RCC 7860 (cell line): ENCODE measurements around the gene CRB2.

Experiments used
- DNase-seq: peaks from one replicate; pipeline ENCODE4 v3.0.0-alpha.2; 2015; ENCODE audit warnings: low spot score
- FAIRE-seq: peaks from 2 replicates; lab custom pipeline; 2012; peaks lifted over from hg19 to GRCh38; lab: Jason Lieb, UNC

The CRB2 gene

GRCh38 chr9:123346826-123347225, 9.2 kb upstream of the CRB2 start:
- FAIRE-seq = no peak
- DNase-seq = no peak

GRCh38 chr9:123347289-123348060, 8.5 kb upstream of the CRB2 start:
- DNase-seq (no peak), FAIRE-seq (no peak)

GRCh38 chr9:123348317-123348992, 7.5 kb upstream of the CRB2 start:
- no peak for DNase-seq

GRCh38 chr9:123349033-123349432, 7.0 kb upstream of the CRB2 start:
- no peak for DNase-seq
- FAIRE-seq = no peak

More at GRCh38 chr9:123348317-123348992, 7.5 kb upstream of the CRB2 start:
- no peak for FAIRE-seq

- DNase-seq (peak; percentile 45), FAIRE-seq (no peak)
These were observed 6.1 kb upstream of the CRB2 start for GRCh38 chr9:123349691-123350480.

- DNase-seq (no peak), FAIRE-seq (no peak)
These were observed 5.2 kb upstream of the CRB2 start for GRCh38 chr9:123350590-123351310.

- FAIRE-seq = no peak
- DNase-seq = no peak
These were observed 3.0 kb upstream of the CRB2 start for GRCh38 chr9:123353041-123353440.

- FAIRE-seq (no peak), DNase-seq (peak; percentile 58)
These were observed 1.9 kb upstream of the CRB2 start for GRCh38 chr9:123353984-123354591.

- FAIRE-seq (no peak), DNase-seq (peak; percentile 20)
These were observed 1.0 kb upstream of the CRB2 start for GRCh38 chr9:123354806-123355508.

GRCh38 chr9:123356851-123357742, 1.1 kb downstream of the CRB2 start:
- FAIRE-seq (no peak), DNase-seq (no peak)

- FAIRE-seq (no peak), DNase-seq (no peak)
These were observed 1.7 kb downstream of the CRB2 start for GRCh38 chr9:123357743-123358059.

GRCh38 chr9:123358181-123358905, 2.3 kb downstream of the CRB2 start:
- no peak for FAIRE-seq
- DNase-seq = no peak

GRCh38 chr9:123359106-123359505, 3.1 kb downstream of the CRB2 start:
- DNase-seq = no peak
- no peak for FAIRE-seq

- FAIRE-seq = no peak
- no peak for DNase-seq
These were observed 3.5 kb downstream of the CRB2 start for GRCh38 chr9:123359546-123359945.

- DNase-seq (peak; percentile 28), FAIRE-seq (no peak)
These were observed 4.4 kb downstream of the CRB2 start for GRCh38 chr9:123360161-123361085.

- FAIRE-seq (no peak), DNase-seq (no peak)
These were observed 5.2 kb downstream of the CRB2 start for GRCh38 chr9:123361086-123361730.
